NCI-H1092 treated with DMSO at 0.1 percent for 48 hours (cell line): ENCODE measurements around the gene DHX57.

Experiments
- DNase-seq: peaks from one replicate; lab custom pipeline; 2025; lab: John Stamatoyannopoulos, UW

The DHX57 gene

GRCh38 chr2:38875576-38876367, at the start of gene DHX57, which contains the start of gene MORN2:
Gene DHX57, minus strand, starts transcription at chr2:38875934. Its CDS starts 7,529 bp downstream, at chr2:38868405.
Gene MORN2, plus strand, starts transcription at chr2:38875976.
- DNase-seq = peak; percentile 65

- no peak for DNase-seq
These were observed 47.2 kb upstream of the DHX57 start for GRCh38 chr2:38922902-38923301.

- DNase-seq = no peak
These were observed 46.7 kb upstream of the DHX57 start for GRCh38 chr2:38922389-38922788.

GRCh38 chr2:38912619-38913018, 36.9 kb upstream of the DHX57 start:
- DNase-seq = no peak

GRCh38 chr2:38911191-38911590, 35.5 kb upstream of the DHX57 start:
- DNase-seq = no peak

GRCh38 chr2:38909872-38910271, 34.1 kb upstream of the DHX57 start:
- no peak for DNase-seq

- DNase-seq = no peak
These were observed 32.2 kb upstream of the DHX57 start for GRCh38 chr2:38907743-38908562.

GRCh38 chr2:38907242-38907641, 31.5 kb upstream of the DHX57 start:
- no peak for DNase-seq

GRCh38 chr2:38905251-38905650, 29.5 kb upstream of the DHX57 start:
- no peak for DNase-seq

- DNase-seq = no peak
These were observed 25.0 kb upstream of the DHX57 start for GRCh38 chr2:38900726-38901125.

GRCh38 chr2:38898256-38898655, 22.5 kb upstream of the DHX57 start:
- DNase-seq = no peak

GRCh38 chr2:38892819-38893218, 17.1 kb upstream of the DHX57 start:
- no peak for DNase-seq

- no peak for DNase-seq
These were observed 13.8 kb upstream of the DHX57 start, which contains the start of gene ARHGEF33 for GRCh38 chr2:38889575-38889974. Gene ARHGEF33, plus strand, starts transcription at chr2:38889875. Its CDS starts 29,573 bp downstream, at chr2:38919448.

- no peak for DNase-seq
These were observed 13.3 kb upstream of the DHX57 start for GRCh38 chr2:38889045-38889444.

GRCh38 chr2:38887902-38888554, 12.3 kb upstream of the DHX57 start:
- DNase-seq = no peak

- no peak for DNase-seq
These were observed 11.6 kb upstream of the DHX57 start for GRCh38 chr2:38887347-38887746.

- no peak for DNase-seq
These were observed 10.3 kb upstream of the DHX57 start for GRCh38 chr2:38886063-38886462.

- DNase-seq = no peak
These were observed 673 bp upstream of the DHX57 start for GRCh38 chr2:38876407-38876806.

- no peak for DNase-seq
These were observed 533 bp downstream of the DHX57 start for GRCh38 chr2:38875227-38875575.

- no peak for DNase-seq
These were observed 2.0 kb downstream of the DHX57 start for GRCh38 chr2:38873763-38874162.

- no peak for DNase-seq
These were observed 4.3 kb downstream of the DHX57 start for GRCh38 chr2:38871432-38871831.

- no peak for DNase-seq
These were observed 8.8 kb downstream of the DHX57 start for GRCh38 chr2:38866773-38867443.
